HG02870 (cell line): ENCODE measurements around the gene SLC30A2.

ENCODE experiments used
- ATAC-seq: cut with Tn5 transposase; IDR thresholded peaks from one replicate; pipeline ENCODE4 v1.9.1; 2021; ENCODE audit warnings: mild to moderate bottlenecking, moderate library complexity; ENCODE audit not compliant: unreplicated experiment

Gene SLC30A2

GRCh38 chr1:25999041-25999800 lies 46.7 kb downstream of the SLC30A2 start:
- no peak for ATAC-seq

DNA sequence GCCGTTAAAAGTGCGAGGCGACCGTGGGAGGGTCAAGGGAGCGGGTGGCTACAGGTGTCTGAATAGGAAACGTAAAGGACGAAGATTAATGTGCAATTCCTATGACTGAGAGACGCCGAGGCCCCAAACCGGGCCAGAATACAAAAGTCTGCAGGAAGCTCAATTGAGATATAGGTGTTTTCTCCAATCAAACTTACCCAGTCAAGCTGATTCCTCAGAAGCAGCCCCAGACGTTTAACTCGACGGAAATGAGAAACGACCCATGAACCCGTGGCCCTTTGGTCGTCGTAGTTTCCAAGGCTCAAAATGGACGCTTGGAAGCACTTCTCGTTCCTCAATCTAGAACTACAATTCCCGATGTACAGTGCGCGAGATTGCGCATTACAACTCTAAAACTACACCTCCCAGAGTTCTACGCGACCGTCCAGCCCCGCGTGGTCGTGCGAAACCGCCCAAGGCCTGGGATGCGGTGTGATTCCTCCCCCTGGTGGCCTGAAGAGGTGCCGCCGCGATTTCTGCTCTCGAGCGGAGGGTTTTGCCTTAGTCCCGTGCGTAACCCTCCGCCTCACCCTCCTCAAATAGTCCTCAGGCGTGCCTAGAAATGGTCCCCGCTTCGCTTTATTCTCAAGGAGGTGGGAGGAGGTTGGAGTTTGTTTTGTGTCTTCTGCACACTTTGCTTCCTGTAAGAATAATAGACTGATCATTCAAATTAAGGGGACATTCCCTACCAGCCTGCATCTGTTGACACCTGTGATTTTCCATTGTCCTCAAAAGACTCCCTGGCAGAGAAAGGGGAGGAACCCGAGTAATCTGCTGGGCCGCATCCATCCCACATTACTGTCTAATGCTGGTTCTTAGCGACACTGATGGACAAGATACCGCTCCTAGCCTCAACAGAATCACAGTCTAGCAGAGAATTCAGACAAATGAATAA lies 47.8 kb downstream of the SLC30A2 start, which contains the start of gene PAFAH2:
PAFAH2 (minus strand) TSS at position 236 of the 934 bp plus-strand sequence. CDS start 7,247 bp downstream, outside the sequence.
- ATAC-seq, result peak; percentile 97

GRCh38 chr1:25996966-25997827 lies 48.7 kb downstream of the SLC30A2 start:
- ATAC-seq, result no peak

GRCh38 chr1:25994402-25995150 lies 51.3 kb downstream of the SLC30A2 start:
- no peak for ATAC-seq

- ATAC-seq, result no peak
These were observed 52.5 kb downstream of the SLC30A2 start for GRCh38 chr1:25993197-25993951.

- no peak for ATAC-seq
These were observed 53.2 kb downstream of the SLC30A2 start for GRCh38 chr1:25992689-25993171.

GRCh38 chr1:25991937-25992688 lies 53.8 kb downstream of the SLC30A2 start:
- ATAC-seq, result no peak

- ATAC-seq, result no peak
These were observed 55.1 kb downstream of the SLC30A2 start for GRCh38 chr1:25990702-25991395.

- ATAC-seq, result no peak
These were observed 55.7 kb downstream of the SLC30A2 start for GRCh38 chr1:25990251-25990650.

- no peak for ATAC-seq
These were observed 56.3 kb downstream of the SLC30A2 start for GRCh38 chr1:25989440-25990234.

DNA sequence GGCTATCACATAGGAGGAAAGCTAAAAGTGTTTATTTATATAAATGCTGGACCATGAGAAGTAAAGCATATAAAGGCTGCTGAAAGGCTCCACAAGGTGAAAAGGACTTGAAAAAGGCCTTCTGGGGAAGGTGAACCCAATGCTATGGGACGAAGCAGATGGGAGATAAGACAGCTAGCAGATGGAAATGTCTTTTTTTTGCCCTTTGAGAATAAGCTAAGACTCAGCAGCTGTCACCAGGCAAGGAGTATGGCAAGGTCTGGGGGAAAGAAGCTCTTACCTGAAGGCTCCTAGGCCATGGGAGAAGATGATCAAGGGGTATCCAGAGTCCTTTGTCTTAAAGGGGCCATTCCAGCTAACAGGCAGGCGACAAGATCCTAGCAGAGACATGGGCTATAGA lies 58.0 kb downstream of the SLC30A2 start:
- no peak for ATAC-seq
